Anterior cingulate cortex (tissue), 58 donors: Measurements from ENCODE around the gene MYOZ2.
A peak's percentile ranks its signal among the peaks of the same experiment; 100 is the strongest.

Source experiments
- DNase-seq, 58 donors: peaks; one replicate each; lab custom pipeline; 2025; lab: John Stamatoyannopoulos, UW

MYOZ2 gene

GRCh38 chr4:119135721-119136121, at the start of gene MYOZ2:
Gene MYOZ2 (plus strand): TSS chr4:119135832. CDS start chr4:119136526, 694 bp downstream.
- no peak for DNase-seq

GRCh38 chr4:119087121-119087520, 48.5 kb upstream of the MYOZ2 start:
- no peak for DNase-seq

DNA sequence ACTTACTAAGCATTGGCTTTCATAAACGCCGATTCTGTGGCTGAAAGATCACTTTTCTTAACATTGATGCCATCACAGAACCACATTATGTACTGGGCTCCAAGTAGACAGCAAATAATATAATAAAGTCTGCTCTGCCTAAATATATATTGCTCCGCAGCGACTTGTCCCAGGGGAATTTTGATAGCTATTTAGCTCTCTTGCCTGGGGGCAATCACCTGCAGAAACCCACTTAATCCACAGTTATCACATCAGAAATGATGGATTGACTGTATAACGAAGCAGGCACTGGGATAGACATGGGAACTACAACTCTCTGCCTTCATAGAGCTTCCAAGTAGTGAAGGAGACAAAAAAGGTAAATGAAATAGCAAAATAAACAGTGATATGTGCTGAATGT, 48.0 kb upstream of the MYOZ2 start:
- DNase-seq = no peak

- DNase-seq = no peak
Measured at GRCh38 chr4:119093042-119093827, 42.4 kb upstream of the MYOZ2 start.

GRCh38 chr4:119097282-119097900, 38.2 kb upstream of the MYOZ2 start:
- no peak for DNase-seq

- DNase-seq = no peak
Measured at GRCh38 chr4:119098306-119098705, 37.3 kb upstream of the MYOZ2 start.

DNA sequence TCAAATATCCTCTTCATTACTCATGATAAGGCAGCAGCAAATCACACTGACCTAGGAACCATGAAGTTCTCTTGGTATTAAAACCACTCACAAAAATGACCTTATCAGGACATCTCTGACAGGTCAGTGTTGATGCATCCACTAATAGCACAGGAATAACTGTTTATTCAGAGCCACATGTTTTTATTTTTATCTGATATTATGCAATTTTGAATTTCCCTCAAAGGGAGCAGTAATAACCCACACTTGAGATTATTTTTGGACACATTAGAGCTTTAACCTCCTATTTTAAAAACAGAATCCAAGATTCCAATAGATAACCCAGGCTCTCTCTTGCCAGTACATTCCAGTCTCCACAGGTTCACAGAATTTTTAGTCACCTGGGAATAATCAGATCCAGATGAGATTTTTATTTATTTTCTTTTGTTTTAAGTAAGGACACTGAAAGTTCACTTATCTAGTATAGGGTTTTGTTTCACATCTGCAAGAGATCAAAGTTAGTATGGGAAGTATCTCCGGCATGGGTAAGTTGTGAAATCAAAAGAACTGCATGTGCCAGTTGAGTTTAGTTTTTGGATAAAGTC, 36.3 kb upstream of the MYOZ2 start:
- no peak for DNase-seq

- no peak for DNase-seq
Measured at GRCh38 chr4:119100655-119101054, 35.0 kb upstream of the MYOZ2 start.

GRCh38 chr4:119103263-119103662, 32.4 kb upstream of the MYOZ2 start:
- DNase-seq = no peak

DNA sequence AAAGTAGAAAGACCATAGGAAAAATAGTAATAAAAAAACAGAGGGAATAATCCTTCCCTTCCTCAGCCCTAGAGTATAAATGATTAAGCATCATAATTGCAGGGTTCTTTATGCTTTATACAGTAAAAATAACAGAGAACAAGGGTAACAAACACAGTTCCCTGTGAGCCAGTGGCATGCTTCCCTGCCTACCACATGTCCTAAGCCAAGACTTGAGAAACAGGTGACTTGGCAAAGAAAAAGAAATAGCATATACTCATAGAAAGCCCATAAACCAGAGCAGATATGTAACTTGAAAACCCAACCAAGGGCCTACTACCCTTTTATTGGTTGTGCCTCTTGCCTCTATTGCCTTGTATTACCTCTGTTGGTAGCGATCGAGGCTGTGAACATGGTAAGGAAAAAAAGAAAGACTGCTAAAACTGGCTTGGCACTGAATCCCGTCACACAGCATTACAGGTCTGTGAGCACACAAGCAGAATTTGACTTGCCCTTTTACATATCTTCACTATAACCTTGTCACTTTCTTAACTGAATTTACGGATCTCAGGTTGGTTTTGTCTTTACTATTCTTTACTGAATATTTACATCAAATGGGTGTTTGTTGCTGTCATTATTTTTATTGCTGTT, 30.9 kb upstream of the MYOZ2 start:
- DNase-seq = no peak

DNA sequence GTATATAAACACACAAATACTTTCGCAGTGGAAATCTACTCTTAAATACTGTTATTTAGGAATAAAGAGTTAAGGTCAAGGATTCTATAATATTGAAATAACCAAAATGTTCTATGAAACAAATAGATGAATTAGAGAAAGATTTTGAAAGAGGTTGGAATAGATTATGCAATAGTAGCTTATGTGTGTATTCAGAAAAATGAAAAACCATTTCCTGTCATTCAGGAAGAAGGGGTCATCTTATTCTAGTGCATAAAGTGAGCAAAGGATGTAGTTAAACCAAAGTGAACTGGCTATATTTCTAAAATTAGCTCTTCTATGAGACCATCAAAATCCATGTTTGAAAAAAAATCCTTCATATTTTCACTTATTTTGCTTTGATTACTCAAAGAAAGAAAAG, 30.0 kb upstream of the MYOZ2 start:
- no peak for DNase-seq

GRCh38 chr4:119106036-119107000, 29.3 kb upstream of the MYOZ2 start:
- no peak for DNase-seq

- no peak for DNase-seq
Measured at GRCh38 chr4:119110121-119110520, 25.5 kb upstream of the MYOZ2 start.

DNA sequence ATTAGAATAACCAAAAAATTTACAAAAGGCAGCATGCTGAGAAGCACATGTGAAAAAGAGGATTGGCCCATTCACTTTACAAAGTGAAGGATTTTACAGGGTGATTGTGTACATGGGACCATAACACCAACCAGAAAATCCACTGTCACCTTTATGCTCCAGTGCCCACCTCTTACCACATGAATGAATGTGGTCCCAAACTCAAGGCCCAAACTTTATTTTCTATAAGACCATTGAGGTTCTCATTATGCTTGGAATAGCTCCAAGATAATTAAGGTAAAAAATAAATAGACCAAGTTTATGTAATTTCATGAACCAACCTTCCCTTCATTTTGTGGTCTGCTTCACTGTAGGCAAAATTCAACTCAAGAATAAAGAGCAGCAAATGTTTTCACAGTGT, 24.3 kb upstream of the MYOZ2 start:
- DNase-seq = no peak

- DNase-seq = no peak
Measured at GRCh38 chr4:119113033-119113655, 22.5 kb upstream of the MYOZ2 start.

- DNase-seq = no peak
Measured at GRCh38 chr4:119116021-119116420, 19.6 kb upstream of the MYOZ2 start.

GRCh38 chr4:119116925-119117900, 18.4 kb upstream of the MYOZ2 start:
- no peak for DNase-seq

- DNase-seq = peak in 1 of 58 donors; percentile 4
Measured at GRCh38 chr4:119118397-119118796, 17.2 kb upstream of the MYOZ2 start.
